GM12878 (cell line): Measurements from ENCODE around the gene XAB2.

Experiments used
- BHLHE40 ChIP-seq, 2 experiments: fragments of 450-650 bp in 1 of 2; IDR thresholded peaks; 2 replicates each; pipeline ENCODE4 v1.6.1; 2011 to 2017; ENCODE audit warnings: low read depth in 2 of 2, borderline replicate concordance in 1 of 2, improper control_type of control experiment in 1 of 2, low read length in 1 of 2, mild to moderate bottlenecking in 1 of 2
- CREB1 ChIP-seq: IDR thresholded peaks from 2 replicates; pipeline ENCODE4 v1.6.1; 2012; ENCODE audit warnings: low read depth, mild to moderate bottlenecking, inconsistent platforms
- CTCF ChIP-seq, 3 experiments: IDR thresholded peaks in 2 of 3; conservative IDR thresholded peaks in 1 of 3; 2 replicates each; pipeline ENCODE4 v1.5.1; 2011; ENCODE audit warnings: low read depth in 3 of 3, low read length in 3 of 3, mild to moderate bottlenecking in 3 of 3, control low read depth in 2 of 3, moderate library complexity in 2 of 3, inconsistent platforms in 1 of 3, mixed read lengths in 1 of 3; ENCODE audit not compliant: control insufficient read depth in 2 of 3, insufficient read depth in 1 of 3; ENCODE audit errors: extremely low read depth in 1 of 3
- KAT2A ChIP-seq: conservative IDR thresholded peaks from 2 replicates; pipeline ENCODE4 v1.6.1; 2011; ENCODE audit warnings: low read depth, low read length; ENCODE audit not compliant: control insufficient read depth

GRCh38 chr19:7597689-7598088 is 31.7 kb downstream of the XAB2 start:
- TF ChIP-seq CTCF (IDR thresholded peaks at IDR 0.05 in 2 of 3, conservative IDR thresholded peaks at IDR 0.05 in 1 of 3; ENCODE audit: control insufficient read depth in 2 of 3, extremely low read depth in 1 of 3, insufficient read depth in 1 of 3, low read depth in 3 of 3, low read length in 3 of 3) (no peak), CREB1 (no peak), KAT2A (no peak), BHLHE40 (IDR thresholded peaks at IDR 0.05; ENCODE audit: borderline replicate concordance in 1 of 2, low read depth in 2 of 2, low read length in 1 of 2) (no peak)
